DND-41 (cell line): ENCODE measurements around the gene HAUS7.

Experiments used
- ATAC-seq: fragments of 200-7000 bp; cut with Tn5 transposase; 3 replicates; pipeline ENCODE4 v1.9.1; 2021; ENCODE audit warnings: low read depth; ENCODE audit not compliant: insufficient read depth
- DNase-seq: peaks from one replicate; pipeline ENCODE4 v3.0.0-alpha.2; 2020
- H2AFZ ChIP-seq: 2 replicates; pipeline ENCODE4 v1.6.0; 2012; ENCODE audit warnings: low read depth, low read length
- H3K27ac ChIP-seq: 2 replicates; pipeline ENCODE4 v1.5.1; 2012; ENCODE audit warnings: low read length, inconsistent platforms
- H3K27me3 ChIP-seq: fragments of 200-600 bp; sonication (generic); 2 replicates; pipeline ENCODE4 v1.6.0; 2012; ENCODE audit warnings: low read length, mild to moderate bottlenecking, inconsistent platforms; ENCODE audit not compliant: insufficient read depth, poor library complexity
- H3K36me3 ChIP-seq: 2 replicates; pipeline ENCODE4 v1.5.1; 2012; ENCODE audit warnings: low read length, inconsistent platforms; ENCODE audit not compliant: insufficient read depth
- H3K4me1 ChIP-seq: 2 replicates; pipeline ENCODE4 v1.5.1; 2012; ENCODE audit warnings: mild to moderate bottlenecking, low read length; ENCODE audit not compliant: insufficient read depth
- H3K4me2 ChIP-seq: 2 replicates; pipeline ENCODE4 v1.6.0; 2012; ENCODE audit warnings: mild to moderate bottlenecking, moderate library complexity, low read length, inconsistent platforms; ENCODE audit not compliant: insufficient read depth
- H3K4me3 ChIP-seq, 2 experiments: fragments of 200-600 bp in 1 of 2; shearing (Covaris generic) in 1 of 2; 2 replicates each; pipeline ENCODE4 v1.5.1; 2012 to 2016; ENCODE audit warnings: inconsistent platforms in 2 of 2, low read length in 2 of 2, mild to moderate bottlenecking in 2 of 2, low read depth in 1 of 2, moderate library complexity in 1 of 2
- H3K79me2 ChIP-seq: 2 replicates; pipeline ENCODE4 v1.6.0; 2012; ENCODE audit warnings: low read length, inconsistent platforms; ENCODE audit not compliant: insufficient read depth
- H3K9ac ChIP-seq: 2 replicates; pipeline ENCODE4 v1.6.0; 2012; ENCODE audit warnings: low read depth, mild to moderate bottlenecking, inconsistent platforms, low read length, moderate library complexity
- H3K9me3 ChIP-seq: 2 replicates; pipeline ENCODE4 v1.5.1; 2012; ENCODE audit warnings: low read length, moderate library complexity, mild to moderate bottlenecking, inconsistent platforms; ENCODE audit not compliant: insufficient read depth, severe bottlenecking
- H4K20me1 ChIP-seq: 2 replicates; pipeline ENCODE4 v1.6.0; 2012; ENCODE audit warnings: low read length; ENCODE audit not compliant: insufficient read depth
- CTCF ChIP-seq: IDR thresholded peaks from 2 replicates; pipeline ENCODE4 v1.5.1; 2012; ENCODE audit warnings: borderline replicate concordance, low read length, moderate library complexity, mild to moderate bottlenecking; ENCODE audit not compliant: poor library complexity, severe bottlenecking; ENCODE audit errors: extremely low read depth
- EZH2 ChIP-seq: IDR thresholded peaks from 3 replicates; pipeline ENCODE4 v1.6.1; 2012; ENCODE audit warnings: borderline replicate concordance, low read depth, mild to moderate bottlenecking, moderate library complexity, low read length, inconsistent platforms; ENCODE audit not compliant: severe bottlenecking

HAUS7 gene

GRCh38 chrX:153513265-153513664, 42.9 kb upstream of the HAUS7 start:
- Histone ChIP-seq H3K27me3 (no peaks in the 10 kb centered on the region), H3K4me1 (no peaks in the 10 kb centered on the region), H4K20me1 (no peaks in the 10 kb centered on the region), H3K4me2 (no peak overlapping the region), H3K9me3 (no peaks in the 10 kb centered on the region), H3K36me3 (no peaks in the 10 kb centered on the region), H3K27ac (no peak overlapping the region), H2AFZ (no peak overlapping the region), H3K9ac (no peak overlapping the region), H3K79me2 (no peaks in the 10 kb centered on the region), H3K4me3 (no peak overlapping the region)
- DNase-seq: no peak
- no peak for ATAC-seq
- TF ChIP-seq EZH2: no peak
- TF ChIP-seq CTCF: no peak

GRCh38 chrX:153512501-153512893, 42.1 kb upstream of the HAUS7 start:
- H3K4me3 ChIP-seq: no peak overlapping the region
- H3K4me2 ChIP-seq: no peak overlapping the region
- no peaks in the 10 kb centered on the region for H3K27me3 ChIP-seq
- H3K27ac ChIP-seq: no peak overlapping the region
- no peak overlapping the region for H3K9ac ChIP-seq
- H3K9me3 ChIP-seq: no peaks in the 10 kb centered on the region
- no peak for DNase-seq
- TF ChIP-seq CTCF (no peak), EZH2 (no peak)
- ATAC-seq: no peak
- H3K4me1 ChIP-seq: no peaks in the 10 kb centered on the region
- H3K36me3 ChIP-seq: no peaks in the 10 kb centered on the region
- no peak overlapping the region for H2AFZ ChIP-seq
- H4K20me1 ChIP-seq: no peaks in the 10 kb centered on the region
- no peaks in the 10 kb centered on the region for H3K79me2 ChIP-seq

- Histone ChIP-seq H3K4me2 (no peak overlapping the region), H3K9ac (no peak overlapping the region), H3K27me3 (no peaks in the 10 kb centered on the region), H3K79me2 (no peaks in the 10 kb centered on the region), H3K36me3 (no peaks in the 10 kb centered on the region), H2AFZ (no peak overlapping the region), H3K4me1 (0 out of 2 replicates have a peak, but pooled peaks cover 4% of the 10 kb centered on the region), H4K20me1 (no peaks in the 10 kb centered on the region), H3K4me3 (no peak overlapping the region), H3K27ac (no peak overlapping the region), H3K9me3 (no peaks in the 10 kb centered on the region)
- DNase-seq (no peak), ATAC-seq (no peak)
- TF ChIP-seq EZH2 (no peak), CTCF (no peak)
These were observed 41.6 kb upstream of the HAUS7 start for GRCh38 chrX:153511784-153512500.
